ENCODE data around the gene FRMD4A.

Gene FRMD4A

DNA sequence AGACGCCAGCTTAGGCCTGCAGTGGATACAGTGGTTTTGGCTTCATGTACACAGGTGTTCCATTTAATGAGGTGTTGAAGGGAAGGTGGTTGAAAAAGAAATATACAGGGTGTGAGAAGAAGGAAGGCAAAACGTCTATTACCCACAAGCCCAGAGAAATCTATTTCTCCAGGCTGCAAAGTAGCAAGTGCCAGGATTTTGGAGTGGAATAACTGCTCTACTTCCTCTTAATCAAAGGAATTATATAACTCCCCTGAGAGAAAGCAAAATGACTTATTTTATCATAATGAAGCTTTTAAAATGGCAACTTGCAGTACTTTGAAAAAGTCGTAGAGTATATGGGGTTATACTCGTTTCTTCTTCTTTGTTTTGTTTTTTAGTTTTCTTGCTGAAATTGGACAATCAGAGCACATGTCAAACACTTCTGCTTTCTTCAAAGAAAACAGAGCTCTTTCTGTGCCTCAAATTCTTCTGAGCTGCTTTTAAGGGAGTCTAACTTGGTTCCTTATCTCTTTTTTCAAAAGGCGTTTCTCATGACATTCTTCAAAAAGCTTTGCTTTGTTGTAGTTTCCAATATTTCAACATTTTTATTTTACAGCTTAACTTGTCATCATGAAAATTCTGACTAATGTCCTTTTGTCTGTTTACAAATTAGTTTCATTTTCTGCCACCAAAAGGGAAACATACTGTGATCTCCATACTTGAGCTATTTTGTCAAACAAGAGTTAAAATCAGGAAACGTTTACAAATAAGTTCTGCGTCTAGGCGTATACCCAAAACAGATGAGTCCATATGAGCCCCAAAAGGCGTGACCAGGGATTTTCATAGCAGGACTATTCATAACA is 289.7 kb downstream of the FRMD4A start:
- DNase-seq = no peak

DNA sequence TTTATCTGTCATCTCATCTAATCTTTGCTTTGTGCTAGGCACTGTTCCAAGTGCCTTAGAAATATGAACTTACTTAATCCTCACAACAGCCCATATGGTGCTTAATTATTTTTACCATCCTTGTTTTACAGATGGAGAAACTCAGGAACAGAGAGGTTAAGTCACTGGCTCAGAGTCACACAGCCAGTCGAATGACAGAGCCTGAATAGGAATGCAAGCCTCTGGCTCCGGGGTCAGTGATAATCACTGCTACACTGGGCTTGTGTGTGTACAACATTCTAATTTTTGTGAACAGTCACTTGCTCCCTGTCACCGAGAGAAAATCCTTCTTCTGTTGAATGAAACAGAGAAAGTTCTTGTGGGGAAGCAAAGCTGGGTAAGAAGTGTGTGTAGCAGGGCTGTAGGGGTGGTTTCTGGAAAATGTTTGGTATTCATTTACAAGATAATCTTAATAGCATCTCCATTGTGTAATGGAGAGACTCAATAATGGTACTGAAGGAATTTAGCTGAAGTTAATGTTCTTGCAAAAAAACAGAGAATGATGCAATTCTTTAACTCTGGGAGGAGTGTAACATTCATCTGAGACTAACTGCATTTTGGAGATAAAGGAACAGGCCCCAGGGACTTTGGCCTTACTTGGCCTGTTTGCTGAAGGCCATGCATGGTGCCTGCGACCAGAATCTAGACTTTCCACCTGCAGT is 290.6 kb downstream of the FRMD4A start:
- no peak for DNase-seq

DNA sequence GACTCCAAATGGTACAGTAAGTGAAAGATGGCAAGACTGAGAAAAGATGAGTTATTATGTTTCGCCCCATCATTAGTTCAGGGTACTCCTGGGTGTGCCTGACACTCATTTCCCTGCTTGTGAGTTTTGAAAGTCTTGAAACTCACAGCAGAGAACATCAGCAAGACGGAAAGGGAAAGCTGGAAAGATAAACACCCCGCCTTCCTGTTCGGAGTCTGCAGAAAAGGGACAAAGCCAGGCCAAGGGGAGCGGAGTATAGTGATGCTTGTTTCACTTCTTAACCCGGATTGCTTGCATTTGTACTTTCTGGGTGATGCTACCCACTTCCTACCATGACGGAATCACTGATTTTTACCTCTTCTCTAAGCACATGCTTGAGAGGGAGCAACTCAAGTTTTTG is 294.5 kb downstream of the FRMD4A start:
- no peak for DNase-seq

DNA sequence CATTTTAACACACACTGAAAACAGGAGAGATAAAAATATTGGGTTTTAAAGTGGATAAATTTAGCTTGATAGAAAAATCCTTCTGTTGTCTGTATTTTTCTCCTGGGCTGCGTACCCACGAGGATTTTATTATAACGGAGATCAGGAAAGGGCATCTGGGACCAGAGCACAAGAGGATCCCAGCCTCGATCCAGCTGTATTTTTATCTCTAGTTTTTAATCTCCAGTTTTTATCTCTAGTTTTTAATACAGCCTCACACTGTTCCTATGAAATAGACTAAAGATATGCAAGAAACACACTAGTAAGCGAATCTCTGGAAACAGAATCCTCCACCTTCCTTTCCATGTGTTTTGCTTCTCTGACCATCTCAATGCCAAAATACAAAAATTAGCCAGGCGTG is 295.2 kb downstream of the FRMD4A start:
- DNase-seq = no peak

DNA sequence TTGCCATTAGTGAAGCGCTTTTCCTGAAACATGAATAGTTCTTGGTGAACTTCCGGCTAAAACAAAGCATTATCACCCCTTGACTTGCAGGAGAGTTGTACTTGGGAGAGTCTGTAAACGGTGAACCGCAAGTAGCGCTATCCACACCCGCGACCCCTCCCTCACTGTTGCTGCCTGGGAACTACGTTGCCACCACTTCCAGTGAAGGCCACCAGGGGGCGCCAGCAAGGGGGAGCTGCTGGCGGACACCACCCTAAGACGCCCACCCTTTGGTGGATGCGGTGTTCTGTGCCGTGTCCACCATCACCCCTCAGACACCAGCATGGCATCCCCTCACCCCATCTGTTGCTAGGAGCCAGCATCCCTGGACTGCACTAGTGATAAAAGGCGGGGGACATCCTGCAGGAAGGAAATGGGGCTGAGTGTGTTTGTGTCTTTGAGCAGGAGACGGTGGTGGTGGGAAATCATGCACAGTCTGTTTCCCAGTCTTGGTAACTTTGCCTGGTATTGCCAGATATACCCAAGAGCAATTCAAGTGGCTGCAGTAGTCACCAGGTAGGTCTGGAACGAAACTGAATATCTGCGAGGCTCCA is 298.2 kb downstream of the FRMD4A start:
- peak; percentile 51 for DNase-seq

DNA sequence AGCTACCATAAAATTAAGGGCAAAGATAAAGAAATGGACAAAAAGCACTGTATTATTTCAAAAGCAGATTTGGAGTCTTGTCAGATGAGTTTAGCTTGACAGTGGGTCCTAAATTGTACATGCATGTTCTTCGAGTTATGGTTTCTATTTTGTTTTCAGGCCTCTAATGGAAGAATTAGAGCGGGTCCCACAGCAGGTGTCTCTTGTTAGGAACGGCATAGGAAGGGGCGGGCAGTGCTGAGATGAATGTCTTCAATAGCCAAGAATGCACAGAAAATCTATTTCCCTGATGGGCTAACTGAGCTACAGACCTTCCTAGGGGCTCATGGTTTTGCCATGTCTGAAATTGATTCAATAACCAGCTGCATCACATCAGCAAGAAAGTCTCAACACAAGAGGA is 304.4 kb downstream of the FRMD4A start:
- DNase-seq = no peak

DNA sequence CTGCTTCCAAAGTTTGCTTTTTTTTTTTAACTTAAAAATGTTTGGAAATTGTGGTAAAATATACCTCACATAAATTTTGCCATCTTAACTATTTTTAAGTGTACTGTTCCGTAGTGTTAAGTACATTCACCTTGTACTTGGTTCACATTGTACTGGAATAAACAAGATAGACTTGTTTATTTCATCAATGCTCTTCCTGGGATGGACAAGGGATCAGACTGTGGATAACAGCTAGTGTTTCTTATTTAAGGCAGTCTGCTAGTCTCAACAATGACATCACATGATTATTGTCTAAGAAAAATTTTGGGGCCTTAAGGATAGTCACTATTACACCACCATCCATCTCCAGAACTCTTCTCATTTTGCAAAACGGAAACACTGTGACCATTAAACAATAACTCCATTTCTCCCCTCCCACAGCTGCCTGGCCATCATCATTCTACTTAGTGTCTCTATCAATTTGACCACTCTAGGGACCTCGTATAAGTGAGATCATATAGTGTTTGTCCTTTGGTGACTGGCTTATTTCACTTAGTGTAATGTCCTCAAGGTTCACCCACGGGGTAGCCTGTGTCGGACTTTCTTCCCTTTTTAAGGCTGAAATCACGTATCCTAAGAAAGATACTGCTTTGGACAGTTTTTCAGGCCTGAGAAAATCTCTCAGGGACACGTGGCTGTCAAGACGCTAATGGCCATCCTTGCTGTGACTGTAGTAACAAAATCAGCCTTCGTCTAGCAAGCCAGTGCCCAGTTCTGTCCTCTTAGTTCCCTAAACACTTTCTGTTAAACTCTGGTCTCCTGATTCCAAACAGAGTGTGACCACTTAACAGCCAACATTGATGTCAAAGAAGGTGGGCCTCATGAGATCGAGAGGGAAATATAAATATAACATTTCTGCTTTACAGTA is 305.2 kb downstream of the FRMD4A start:
- no peak for DNase-seq

DNA sequence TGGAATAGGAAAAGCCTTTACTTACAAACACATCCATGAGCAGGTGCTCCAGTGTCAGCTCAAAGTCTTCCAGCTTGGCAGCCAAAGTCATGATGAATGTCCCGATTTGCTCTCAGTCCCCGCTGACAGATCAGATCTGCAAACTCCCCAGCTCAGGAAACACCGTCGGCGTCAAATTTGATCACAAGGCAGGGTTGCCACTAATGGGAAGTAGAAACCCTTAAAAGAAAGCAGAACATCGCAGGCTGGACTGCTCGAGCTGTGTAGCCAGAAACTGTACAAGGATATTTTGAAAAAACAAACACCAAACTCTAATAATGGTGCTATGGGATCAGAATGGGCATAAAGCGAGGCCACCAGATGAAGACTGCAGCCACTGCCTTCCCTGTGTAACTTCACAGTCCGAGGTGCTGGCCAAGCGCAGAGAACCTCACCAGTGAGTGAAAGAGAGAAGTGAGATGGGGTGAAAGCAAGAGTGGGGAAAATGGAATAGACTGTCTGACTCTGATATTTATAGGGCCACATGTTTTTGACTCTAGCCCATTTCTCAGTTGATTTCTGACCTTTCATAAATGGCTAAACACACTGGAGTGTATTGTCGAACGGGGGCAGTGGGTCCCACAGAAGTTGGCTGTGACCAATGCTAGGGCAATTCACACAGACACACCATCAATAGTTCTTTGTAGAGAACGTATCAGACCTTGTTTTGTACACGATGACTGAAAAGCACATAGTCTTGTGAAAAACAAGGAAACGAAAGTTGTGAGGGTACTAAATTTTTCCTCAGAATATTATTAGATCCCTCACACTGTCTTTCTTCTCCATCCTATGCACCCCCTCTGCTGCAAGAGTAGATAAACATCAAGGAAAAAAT is 306.2 kb downstream of the FRMD4A start:
- no peak for DNase-seq

DNA sequence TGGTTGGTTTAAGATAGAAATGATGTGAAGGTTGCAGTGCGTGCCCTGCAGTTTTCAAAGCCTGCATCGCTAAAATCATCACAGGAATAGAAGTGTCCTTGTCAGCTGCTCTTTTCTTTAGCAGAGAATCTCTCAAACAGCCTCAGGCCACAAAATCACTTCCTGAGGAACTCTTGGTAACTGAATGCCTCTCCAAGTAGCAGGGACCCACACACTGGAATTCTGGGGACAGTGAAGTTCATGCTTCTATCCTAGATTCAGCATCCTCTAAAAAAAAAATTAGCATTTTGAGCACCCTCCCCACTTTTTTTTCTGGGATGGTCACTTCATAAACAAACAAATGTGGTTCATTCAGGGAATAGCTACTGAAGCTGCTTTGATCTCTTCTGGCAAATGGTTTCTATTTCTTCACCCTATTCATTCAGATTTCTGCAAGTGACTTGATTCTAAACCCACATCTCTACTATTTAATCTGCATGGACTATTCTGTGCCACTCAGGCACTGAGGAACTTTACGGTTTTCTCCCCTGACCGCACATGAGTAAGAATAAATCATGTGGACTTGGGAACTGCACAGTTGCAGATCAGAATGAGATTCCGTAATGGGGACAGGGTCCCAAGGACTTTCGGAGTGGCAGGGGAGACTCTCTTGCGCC is 306.9 kb downstream of the FRMD4A start:
- no peak for DNase-seq

DNA sequence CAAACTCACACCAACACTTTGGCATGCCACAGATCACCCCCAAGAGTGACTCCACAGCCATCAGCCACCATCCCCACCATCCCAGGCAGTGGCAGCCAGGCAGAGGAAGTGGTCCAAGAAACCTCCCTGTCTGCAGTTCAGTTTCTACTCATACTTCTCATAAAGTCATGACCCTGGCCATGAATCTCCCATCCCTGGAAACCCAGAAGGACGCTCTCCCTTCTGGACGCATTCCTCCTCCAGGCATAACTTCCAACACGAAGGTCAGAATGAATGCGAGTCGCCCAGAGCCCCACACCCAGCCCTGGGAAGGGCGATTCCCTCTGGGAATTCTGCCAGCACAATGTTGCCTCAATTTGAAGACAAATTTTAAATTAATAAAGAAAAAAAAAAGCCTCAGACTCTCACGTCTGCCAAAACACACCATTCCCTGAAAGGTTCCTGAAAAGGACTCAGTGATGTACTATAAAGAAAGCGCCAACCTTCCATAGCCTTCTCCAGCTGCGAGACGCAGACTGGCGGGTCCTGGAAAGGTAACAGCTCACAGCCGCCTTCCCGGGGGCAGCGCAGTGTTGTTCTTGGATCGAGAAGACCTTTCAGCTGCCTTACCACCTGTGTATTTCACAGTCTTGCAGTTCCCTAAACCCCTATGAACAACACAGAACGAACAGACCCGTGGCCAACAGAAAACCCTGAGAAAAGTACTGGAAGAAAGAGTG is 307.6 kb downstream of the FRMD4A start:
- no peak for DNase-seq

DNA sequence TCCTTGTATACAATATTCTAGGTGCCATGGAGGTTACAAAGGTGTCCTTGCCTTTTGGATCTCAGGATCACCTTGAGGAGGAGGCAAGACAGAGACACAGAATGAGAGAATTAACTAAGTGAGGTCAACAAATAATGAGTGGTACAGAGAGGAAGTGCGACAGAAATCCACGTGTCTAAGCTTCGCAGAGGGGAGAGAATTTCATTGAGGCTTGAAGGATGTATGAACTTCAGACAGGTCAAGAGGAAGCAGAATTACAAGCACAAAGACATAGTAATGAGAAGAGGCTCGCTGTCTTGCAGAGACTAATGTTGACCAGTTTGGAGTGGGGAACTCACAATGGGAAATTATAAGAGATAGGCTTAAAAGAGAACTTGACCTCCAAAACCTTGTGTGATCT is 308.7 kb downstream of the FRMD4A start:
- no peak for DNase-seq

DNA sequence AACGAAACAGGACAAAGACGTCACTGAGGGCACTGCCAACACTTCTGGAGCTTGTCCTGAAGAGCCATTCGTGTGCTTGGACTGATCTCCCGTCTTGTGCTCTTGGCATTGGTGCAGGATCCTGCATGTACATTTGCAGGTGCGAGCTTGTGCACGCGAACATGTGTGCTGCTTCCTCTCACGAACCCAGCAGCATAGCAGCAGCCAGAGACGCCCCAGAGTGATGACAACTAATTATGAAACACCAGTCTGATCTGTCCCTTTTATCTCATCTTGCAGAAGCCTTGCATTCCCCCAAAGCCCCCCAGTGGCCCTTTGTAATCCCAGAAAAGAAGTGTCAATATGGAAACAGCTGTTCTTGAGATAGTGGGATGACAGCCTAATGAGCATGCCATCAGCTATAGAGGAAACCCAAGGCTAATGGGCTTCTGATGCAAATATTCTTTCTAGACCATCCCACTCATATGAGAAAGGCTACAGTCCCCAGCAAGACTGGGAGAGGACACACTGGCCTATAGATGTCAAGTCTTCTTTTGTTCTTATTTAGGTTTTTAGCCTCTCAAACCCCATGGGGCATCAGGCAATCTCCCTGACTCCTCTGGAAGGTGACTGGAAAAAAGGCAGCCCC is 310.6 kb downstream of the FRMD4A start:
- no peak for DNase-seq

DNA sequence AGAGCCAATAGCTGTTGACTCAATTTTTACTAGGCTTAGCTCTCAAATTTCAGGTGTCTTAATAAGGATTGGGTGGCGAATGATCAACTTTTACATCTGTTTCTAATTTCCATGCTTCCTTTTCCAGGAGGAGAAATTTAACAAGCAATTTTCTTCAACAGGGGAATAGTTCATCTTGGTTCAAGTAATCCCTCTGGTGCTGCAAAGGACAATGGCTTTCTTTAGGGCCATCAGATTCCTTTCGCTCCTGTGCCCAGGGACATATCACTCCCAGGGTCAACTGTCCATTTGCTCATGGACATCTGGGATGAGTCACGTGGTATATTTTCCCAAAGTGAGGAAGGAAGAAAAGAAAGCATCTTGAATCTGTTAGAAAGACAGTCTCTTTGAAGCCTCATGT is 313.3 kb downstream of the FRMD4A start:
- DNase-seq = no peak

DNA sequence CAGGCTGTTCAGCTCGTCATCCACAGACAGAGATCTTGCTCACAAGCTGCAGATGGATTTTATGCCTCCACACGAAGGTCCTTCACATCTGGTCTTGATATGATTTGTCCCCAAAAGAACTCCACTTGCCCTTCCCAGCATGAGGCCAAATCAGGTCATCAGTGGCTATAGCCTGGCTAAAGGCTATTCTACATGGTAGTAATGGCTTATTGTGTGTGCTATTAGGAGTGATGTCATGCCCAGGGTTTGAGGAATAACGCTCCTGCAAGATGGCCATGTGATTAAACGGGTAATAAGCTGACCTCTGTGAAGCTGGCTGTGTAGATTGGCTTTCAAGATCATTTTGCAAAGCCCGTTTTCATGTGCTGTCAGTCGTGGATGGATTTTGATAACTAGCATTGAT is 313.8 kb downstream of the FRMD4A start:
- DNase-seq = no peak

DNA sequence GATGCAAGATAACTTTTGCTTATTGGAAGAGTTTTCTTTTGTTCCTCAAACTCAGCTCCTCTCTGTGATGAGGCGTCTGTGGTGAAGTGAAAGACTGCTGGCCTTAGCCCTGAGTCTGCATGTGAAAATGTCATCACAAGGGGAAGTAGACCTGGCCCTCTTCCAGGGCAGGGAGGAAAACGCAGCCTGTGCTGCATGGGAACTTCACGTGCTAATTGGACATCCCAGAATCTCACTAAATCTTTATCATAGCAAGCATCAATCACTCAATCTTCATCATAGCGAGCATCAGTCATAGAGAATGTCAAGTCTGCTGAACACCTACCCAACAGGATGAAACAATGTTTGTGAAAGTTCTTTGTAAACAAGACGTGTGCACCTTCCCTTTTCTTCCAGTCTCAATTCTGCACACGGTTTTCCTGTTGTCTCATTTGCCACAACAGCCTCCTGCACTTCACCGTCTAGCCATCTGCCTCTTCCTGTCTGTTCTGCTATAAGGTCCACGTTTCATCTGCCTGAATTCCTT is 314.6 kb downstream of the FRMD4A start:
- DNase-seq = no peak

DNA sequence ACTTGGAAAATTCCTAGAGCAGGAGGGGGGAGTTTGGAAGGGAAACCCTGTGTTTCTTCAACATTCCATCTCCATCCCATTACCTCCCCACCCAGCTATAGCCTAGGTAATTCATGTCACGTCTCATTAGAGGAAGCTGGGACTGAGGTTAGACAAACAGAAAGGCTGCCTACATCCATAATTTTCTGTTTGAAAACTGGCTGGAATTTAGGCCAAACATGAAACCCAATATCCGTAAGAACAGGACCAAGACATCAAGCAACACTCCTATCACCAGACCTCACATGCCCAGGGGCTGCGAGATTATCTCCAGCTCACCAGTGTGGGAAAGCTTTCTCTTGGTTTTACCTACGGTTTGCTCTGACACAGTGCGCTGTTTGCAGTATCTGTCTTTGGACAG is 316.3 kb downstream of the FRMD4A start:
- no peak for DNase-seq

DNA sequence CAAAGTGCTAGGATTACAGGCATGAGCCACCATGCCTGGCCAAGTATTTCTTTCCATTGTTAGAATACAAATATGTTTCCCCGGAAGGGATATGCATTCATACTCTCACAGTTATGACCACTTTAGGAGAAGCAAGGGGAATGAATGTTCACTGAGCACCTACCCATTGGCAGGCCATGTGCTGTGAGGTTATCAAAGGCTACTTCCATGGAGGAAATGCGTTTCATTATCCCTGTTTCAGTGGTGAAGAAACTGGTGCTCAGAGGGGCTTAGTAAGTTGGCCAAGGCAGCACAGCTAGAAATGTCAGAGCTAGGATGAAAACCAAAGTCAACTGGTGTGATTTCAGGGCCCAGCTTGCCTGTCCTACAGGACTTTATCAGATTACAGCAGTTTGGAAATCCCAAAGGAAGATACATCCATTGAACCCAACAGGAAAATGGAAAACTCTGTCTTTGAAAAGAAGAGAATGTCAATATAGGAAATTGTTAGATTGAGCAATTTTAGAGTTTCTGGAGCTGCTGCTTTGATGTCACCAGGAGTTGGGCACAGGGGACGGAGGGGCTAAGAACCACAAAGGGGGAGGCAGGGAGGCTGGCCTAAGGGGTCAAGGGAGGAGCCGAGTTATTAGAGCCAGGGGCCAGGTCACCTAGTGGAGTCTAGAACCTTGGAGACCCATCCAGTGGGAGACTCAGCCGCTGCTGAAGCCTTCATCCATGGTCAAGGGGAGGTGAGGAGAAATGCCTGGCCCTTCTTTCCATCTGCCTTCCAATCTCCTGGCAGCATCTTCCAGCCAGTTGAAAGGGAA is 319.8 kb downstream of the FRMD4A start:
- DNase-seq = no peak

DNA sequence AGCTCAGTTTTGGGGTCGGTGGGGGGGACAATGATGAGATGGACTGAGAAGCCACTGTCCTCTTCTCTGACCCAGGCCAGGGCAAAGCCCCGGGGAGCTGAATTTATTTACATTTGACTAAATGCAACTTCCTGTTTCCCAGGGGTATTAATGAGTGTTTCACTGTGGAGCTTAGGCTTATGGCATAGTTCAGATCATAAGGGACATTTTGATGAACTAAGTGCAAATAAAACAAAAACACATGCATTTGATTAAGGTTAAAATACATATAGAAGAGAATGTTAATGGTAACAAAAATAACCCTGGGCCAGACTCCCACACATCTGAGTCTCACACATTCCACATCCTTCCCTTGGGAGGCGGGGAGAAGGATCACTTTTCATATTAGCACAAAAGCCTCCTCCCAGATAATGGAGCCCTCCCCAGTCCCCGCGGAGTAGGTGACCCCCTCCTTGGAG is 320.6 kb downstream of the FRMD4A start:
- no peak for DNase-seq

Data from activated T-cell treated with anti-CD3 and anti-CD28 coated beads, Interleukin-2, amount 50 U/mL, for 1 hour (primary cell).